ENCODE results near the gene TGFA.

The TGFA gene

DNA sequence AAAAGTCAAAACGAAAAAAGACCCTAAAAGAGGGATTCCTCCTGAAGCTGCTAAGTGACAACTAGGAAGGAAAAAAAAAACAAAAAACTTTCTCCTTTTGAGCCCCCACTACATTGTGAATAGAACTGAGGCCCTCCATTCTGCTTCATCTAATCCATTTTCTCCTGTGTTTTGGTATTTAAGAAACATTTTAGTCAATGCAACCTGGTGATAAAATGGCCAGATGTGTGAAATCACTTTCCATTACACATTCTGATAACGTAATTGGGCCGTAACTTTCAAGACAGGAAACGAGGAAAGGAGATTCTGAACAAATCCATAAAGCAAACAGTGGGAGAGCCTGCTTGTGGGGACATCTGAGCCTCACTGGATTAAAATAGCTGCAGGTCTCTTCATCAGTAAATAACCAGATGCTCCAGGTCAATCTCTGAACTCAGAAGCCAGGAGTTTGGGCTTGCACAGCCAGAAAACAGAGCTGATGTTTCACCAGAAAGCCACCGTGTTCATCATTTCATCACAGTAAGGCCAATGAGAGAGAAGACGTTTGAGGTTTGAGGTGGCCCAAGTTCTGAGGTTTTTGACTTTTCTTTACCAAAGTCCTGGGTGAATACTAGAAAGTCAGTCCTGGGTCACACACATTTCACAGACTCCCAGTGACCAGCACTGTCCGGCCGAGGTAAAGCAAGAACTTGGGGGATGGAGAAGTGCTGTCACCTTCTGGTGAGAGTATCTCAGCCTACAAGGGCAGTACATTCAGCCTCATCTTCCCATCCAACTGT lies 47.8 kb downstream of the TGFA start:
- no peak for DNase-seq
- Histone ChIP-seq H3K4me3 (ENCODE audit: low read depth, low read length) (no peak overlapping the region), H3K36me3 (no peaks in the 10 kb centered on the region), H3K4me1 (no peaks in the 10 kb centered on the region), H3K9me3 (no peaks in the 10 kb centered on the region), H3K27me3 (no peaks in the 10 kb centered on the region)
- TF ChIP-seq, protein P1, sequence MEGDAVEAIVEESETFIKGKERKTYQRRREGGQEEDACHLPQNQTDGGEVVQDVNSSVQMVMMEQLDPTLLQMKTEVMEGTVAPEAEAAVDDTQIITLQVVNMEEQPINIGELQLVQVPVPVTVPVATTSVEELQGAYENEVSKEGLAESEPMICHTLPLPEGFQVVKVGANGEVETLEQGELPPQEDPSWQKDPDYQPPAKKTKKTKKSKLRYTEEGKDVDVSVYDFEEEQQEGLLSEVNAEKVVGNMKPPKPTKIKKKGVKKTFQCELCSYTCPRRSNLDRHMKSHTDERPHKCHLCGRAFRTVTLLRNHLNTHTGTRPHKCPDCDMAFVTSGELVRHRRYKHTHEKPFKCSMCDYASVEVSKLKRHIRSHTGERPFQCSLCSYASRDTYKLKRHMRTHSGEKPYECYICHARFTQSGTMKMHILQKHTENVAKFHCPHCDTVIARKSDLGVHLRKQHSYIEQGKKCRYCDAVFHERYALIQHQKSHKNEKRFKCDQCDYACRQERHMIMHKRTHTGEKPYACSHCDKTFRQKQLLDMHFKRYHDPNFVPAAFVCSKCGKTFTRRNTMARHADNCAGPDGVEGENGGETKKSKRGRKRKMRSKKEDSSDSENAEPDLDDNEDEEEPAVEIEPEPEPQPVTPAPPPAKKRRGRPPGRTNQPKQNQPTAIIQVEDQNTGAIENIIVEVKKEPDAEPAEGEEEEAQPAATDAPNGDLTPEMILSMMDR (IDR thresholded peaks at IDR 0.05; ENCODE audit: low read depth, low read length) = no peak

GRCh38 chr2:70504750-70505149 lies 48.9 kb downstream of the TGFA start:
- H3K36me3 ChIP-seq = no peaks in the 10 kb centered on the region
- no peak for DNase-seq
- H3K4me1 ChIP-seq = no peaks in the 10 kb centered on the region
- no peaks in the 10 kb centered on the region for H3K27me3 ChIP-seq
- H3K4me3 ChIP-seq (ENCODE audit: low read depth, low read length) = no peak overlapping the region
- TF ChIP-seq, protein P1 (IDR thresholded peaks at IDR 0.05; ENCODE audit: low read depth, low read length) = no peak
- H3K9me3 ChIP-seq = no peaks in the 10 kb centered on the region

- H3K4me1 ChIP-seq = no peaks in the 10 kb centered on the region
- no peak overlapping the region for H3K4me3 ChIP-seq (ENCODE audit: low read depth, low read length)
- DNase-seq = no peak
- TF ChIP-seq, protein P1 (IDR thresholded peaks at IDR 0.05; ENCODE audit: low read depth, low read length) = no peak
- no peaks in the 10 kb centered on the region for H3K36me3 ChIP-seq
- no peaks in the 10 kb centered on the region for H3K27me3 ChIP-seq
- no peaks in the 10 kb centered on the region for H3K9me3 ChIP-seq
Observed at GRCh38 chr2:70503896-70504295, 49.7 kb downstream of the TGFA start.

GRCh38 chr2:70501728-70502127 lies 51.9 kb downstream of the TGFA start:
- H3K36me3 ChIP-seq = no peaks in the 10 kb centered on the region
- TF ChIP-seq, protein P1 (IDR thresholded peaks at IDR 0.05; ENCODE audit: low read depth, low read length) = no peak
- no peak for DNase-seq
- no peaks in the 10 kb centered on the region for H3K4me1 ChIP-seq
- no peak overlapping the region for H3K4me3 ChIP-seq (ENCODE audit: low read depth, low read length)
- no peaks in the 10 kb centered on the region for H3K27me3 ChIP-seq
- H3K9me3 ChIP-seq = no peaks in the 10 kb centered on the region

DNA sequence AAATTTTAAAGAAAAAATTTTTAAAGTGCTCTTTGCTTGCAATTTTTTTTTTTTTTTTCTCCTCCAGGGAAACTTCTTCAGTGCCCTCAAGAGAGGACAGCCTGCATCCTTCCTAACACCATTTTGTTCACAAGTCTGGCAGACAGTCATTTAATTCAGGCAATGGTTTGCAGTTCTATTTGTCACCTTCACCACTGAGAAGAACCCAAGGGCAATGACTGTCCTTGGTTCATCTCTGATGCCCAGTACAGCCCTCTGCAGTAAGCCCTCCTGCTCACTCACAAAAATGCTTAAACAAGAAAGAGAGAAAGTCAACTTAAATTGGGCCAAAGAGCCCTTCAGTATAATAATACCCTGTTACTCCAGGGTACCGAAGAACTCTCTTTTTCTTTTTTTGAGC lies 52.4 kb downstream of the TGFA start:
- Histone ChIP-seq H3K9me3 (no peaks in the 10 kb centered on the region), H3K4me1 (no peaks in the 10 kb centered on the region), H3K36me3 (no peaks in the 10 kb centered on the region), H3K27me3 (no peaks in the 10 kb centered on the region), H3K4me3 (ENCODE audit: low read depth, low read length) (no peak overlapping the region)
- TF ChIP-seq, protein P1 (IDR thresholded peaks at IDR 0.05; ENCODE audit: low read depth, low read length) = no peak
- DNase-seq = no peak

- Histone ChIP-seq H3K27me3 (no peaks in the 10 kb centered on the region), H3K9me3 (no peaks in the 10 kb centered on the region), H3K36me3 (no peaks in the 10 kb centered on the region), H3K4me1 (no peaks in the 10 kb centered on the region), H3K4me3 (ENCODE audit: low read depth, low read length) (no peak overlapping the region)
- no peak for DNase-seq
- TF ChIP-seq, protein P1 (IDR thresholded peaks at IDR 0.05; ENCODE audit: low read depth, low read length) = no peak
Observed at GRCh38 chr2:70499253-70499652, 54.4 kb downstream of the TGFA start.
